Measurements from ENCODE around the gene TRAK2.
"Not testable (repeated sequence)": the region's sequence is repeated elsewhere in the genome, so short reads cannot be mapped to it uniquely, and the experiment has no call there.

DNA sequence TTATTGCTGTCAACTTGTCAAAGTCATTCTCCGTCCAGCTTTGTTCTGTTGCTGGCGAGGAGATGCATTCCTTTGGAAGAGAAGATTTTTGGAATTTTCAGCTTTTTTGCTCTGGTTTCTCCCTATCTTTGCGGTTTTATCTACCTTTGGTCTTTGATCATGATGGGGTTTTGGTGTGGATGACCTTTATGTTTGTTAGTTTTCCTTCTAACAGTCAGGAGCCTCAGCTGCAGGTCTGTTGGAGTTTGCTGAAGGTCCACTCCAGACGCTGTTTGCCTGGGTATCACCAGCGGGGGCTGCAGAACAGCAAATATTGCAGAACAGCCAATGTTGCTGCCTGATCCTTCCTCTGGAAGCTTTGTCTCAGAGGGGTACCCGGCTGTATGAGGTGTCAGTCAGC, 21.4 kb downstream of the TRAK2 start:
- not testable (repeated sequence) for TF ChIP-seq CTCF, POLR2A (IDR thresholded peaks at IDR 0.05)

All from tibial nerve (tissue), 3 donors.